ENCODE results near the gene SOX2.
"Not testable (repeated sequence)": the region's sequence is repeated elsewhere in the genome, so short reads cannot be mapped to it uniquely, and the experiment has no call there.

Gene SOX2

DNA sequence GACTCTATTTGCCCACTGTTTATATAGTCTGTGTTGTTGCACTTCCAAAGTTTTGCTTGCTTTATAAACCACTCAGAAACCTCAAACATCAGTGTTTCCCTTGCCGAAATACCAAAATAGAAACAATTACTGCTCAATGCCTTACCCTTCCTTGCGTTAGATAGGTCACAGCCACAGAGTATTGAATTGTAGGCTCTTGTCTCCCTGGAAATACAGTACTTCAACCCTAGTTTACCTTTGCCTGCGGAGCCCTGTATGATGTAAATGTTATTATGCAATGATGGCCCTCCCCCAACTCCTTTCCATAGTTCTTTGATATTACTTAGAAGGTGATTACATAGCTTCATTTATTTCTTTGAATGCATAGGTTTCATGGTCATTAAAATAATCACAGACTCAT is 44.2 kb downstream of the SOX2 start:
- Histone ChIP-seq H3K9me3 (ENCODE audit: insufficient read depth, low read length) (no peaks in the 10 kb centered on the region), H3K9ac (ENCODE audit: insufficient read length, low read depth) (peak overlapping the region; percentile 23), H3K4me1 (ENCODE audit: insufficient read depth, insufficient read length) (no peaks in the 10 kb centered on the region), H3K4me3 (ENCODE audit: insufficient read length, low read depth) (peak overlapping the region; percentile 29), H3K36me3 (ENCODE audit: insufficient read depth, insufficient read length, low read length) (no peaks in the 10 kb centered on the region), H3K27me3 (ENCODE audit: insufficient read depth, insufficient read length) (no peaks in the 10 kb centered on the region)
- TF ChIP-seq SUZ12 (IDR thresholded peaks at IDR 0.05; ENCODE audit: extremely low read depth, insufficient read depth, insufficient read length) (no peak), ZNF274 (IDR thresholded peaks at IDR 0.05; ENCODE audit: low read depth, low read length) (no peak), YY1 (IDR thresholded peaks at IDR 0.05; ENCODE audit: insufficient read depth, insufficient read length) (no peak)
- DNase-seq (ENCODE audit: low read depth, low spot score), result no peak

DNA sequence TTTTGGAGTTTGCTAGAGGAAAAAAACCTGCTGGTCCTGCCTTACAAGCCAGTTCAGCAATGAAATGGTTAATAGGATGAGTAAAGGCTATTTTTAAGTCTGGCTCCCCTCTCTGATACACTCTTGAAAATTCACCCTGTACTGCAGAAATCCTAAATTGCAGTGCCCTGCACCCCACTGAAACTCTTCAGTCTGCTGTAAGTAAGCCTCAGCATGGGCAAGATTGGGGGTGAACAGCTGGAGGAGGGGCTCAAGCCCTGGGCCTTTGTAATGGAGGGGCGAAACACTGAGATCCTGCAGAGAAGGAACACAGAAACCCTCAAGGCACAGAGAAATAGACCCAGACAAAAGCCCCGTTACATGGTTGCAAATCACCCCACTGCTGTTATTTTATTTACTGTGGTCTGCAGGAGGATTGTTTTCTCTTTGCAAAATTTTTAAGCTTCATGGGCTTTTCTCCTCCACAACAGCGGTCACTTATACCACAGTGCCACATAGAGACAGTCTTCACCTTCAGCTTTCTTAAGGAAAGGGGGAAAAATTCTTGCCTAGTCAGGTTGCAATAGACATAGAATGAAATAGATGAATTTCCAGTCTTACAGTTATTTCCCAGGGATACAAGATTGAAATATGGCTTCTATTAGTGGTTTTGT is 45.0 kb downstream of the SOX2 start:
- TF ChIP-seq SUZ12 (IDR thresholded peaks at IDR 0.05; ENCODE audit: extremely low read depth, insufficient read depth, insufficient read length) (no peak), YY1 (IDR thresholded peaks at IDR 0.05; ENCODE audit: insufficient read depth, insufficient read length) (no peak), ZNF274 (IDR thresholded peaks at IDR 0.05; ENCODE audit: low read depth, low read length) (no peak)
- Histone ChIP-seq H3K4me1 (ENCODE audit: insufficient read depth, insufficient read length) (no peaks in the 10 kb centered on the region), H3K9me3 (ENCODE audit: insufficient read depth, low read length) (no peaks in the 10 kb centered on the region), H3K36me3 (ENCODE audit: insufficient read depth, insufficient read length, low read length) (no peaks in the 10 kb centered on the region), H3K27me3 (ENCODE audit: insufficient read depth, insufficient read length) (no peaks in the 10 kb centered on the region), H3K9ac (ENCODE audit: insufficient read length, low read depth) (peak overlapping the region; percentile 23), H3K4me3 (ENCODE audit: insufficient read length, low read depth) (peak overlapping the region; percentile 29)
- peak; percentile 93 for DNase-seq (ENCODE audit: low read depth, low spot score)

- H3K36me3 ChIP-seq (ENCODE audit: insufficient read depth, insufficient read length, low read length), result no peaks in the 10 kb centered on the region
- H3K4me1 ChIP-seq (ENCODE audit: insufficient read depth, insufficient read length), result peaks cover 2% of the 10 kb centered on the region
- no peak for TF ChIP-seq SUZ12 (IDR thresholded peaks at IDR 0.05; ENCODE audit: extremely low read depth, insufficient read depth, insufficient read length)
- no peak for TF ChIP-seq YY1 (IDR thresholded peaks at IDR 0.05; ENCODE audit: insufficient read depth, insufficient read length)
- no peak for TF ChIP-seq ZNF274 (IDR thresholded peaks at IDR 0.05; ENCODE audit: low read depth, low read length)
- H3K27me3 ChIP-seq (ENCODE audit: insufficient read depth, insufficient read length), result no peaks in the 10 kb centered on the region
- H3K4me3 ChIP-seq (ENCODE audit: insufficient read length, low read depth), result no peak overlapping the region
- H3K9me3 ChIP-seq (ENCODE audit: insufficient read depth, low read length), result no peaks in the 10 kb centered on the region
- peak overlapping the region; percentile 1 for H3K9ac ChIP-seq (ENCODE audit: insufficient read length, low read depth)
- DNase-seq (ENCODE audit: low read depth, low spot score), result no peak
Observed at GRCh38 chr3:181757694-181758306, 46.1 kb downstream of the SOX2 start.

- Histone ChIP-seq H3K27me3 (ENCODE audit: insufficient read depth, insufficient read length) (no peaks in the 10 kb centered on the region), H3K36me3 (ENCODE audit: insufficient read depth, insufficient read length, low read length) (no peaks in the 10 kb centered on the region), H3K9me3 (ENCODE audit: insufficient read depth, low read length) (no peaks in the 10 kb centered on the region), H3K4me3 (ENCODE audit: insufficient read length, low read depth) (no peak overlapping the region), H3K4me1 (ENCODE audit: insufficient read depth, insufficient read length) (peaks cover 2% of the 10 kb centered on the region), H3K9ac (ENCODE audit: insufficient read length, low read depth) (no peak overlapping the region)
- DNase-seq (ENCODE audit: low read depth, low spot score), result no peak
- TF ChIP-seq YY1 (IDR thresholded peaks at IDR 0.05; ENCODE audit: insufficient read depth, insufficient read length), result no peak
- TF ChIP-seq SUZ12 (IDR thresholded peaks at IDR 0.05; ENCODE audit: extremely low read depth, insufficient read depth, insufficient read length), result no peak
- no peak for TF ChIP-seq ZNF274 (IDR thresholded peaks at IDR 0.05; ENCODE audit: low read depth, low read length)
Observed at GRCh38 chr3:181761906-181762305, 50.2 kb downstream of the SOX2 start.

DNA sequence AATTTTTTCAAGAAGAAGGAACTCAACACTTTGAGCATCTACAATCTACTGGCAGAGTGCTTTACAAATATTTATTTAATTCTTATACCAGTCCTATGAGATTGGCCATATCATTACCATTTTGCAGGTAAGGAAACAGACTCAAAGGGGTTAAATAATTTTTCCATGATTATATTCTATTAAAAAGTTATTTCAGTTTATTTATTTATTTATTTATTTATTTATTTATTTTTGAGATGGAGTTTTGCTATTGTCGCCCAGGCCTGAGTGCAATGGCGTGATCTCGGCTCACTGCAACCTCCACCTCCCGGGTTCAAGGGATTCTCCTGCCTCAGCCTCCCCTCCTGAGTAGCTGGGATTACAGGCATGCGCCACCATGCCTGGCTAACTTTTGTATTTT is 52.3 kb downstream of the SOX2 start:
- DNase-seq (ENCODE audit: low read depth, low spot score); H3K4me3 ChIP-seq (ENCODE audit: insufficient read length, low read depth); H3K36me3 ChIP-seq (ENCODE audit: insufficient read depth, insufficient read length, low read length); H3K4me1 ChIP-seq (ENCODE audit: insufficient read depth, insufficient read length); H3K9me3 ChIP-seq (ENCODE audit: insufficient read depth, low read length); H3K27me3 ChIP-seq (ENCODE audit: insufficient read depth, insufficient read length); H3K9ac ChIP-seq (ENCODE audit: insufficient read length, low read depth): not testable (repeated sequence)
